Raji (cell line): ENCODE measurements around the gene SMARCA2.

Experiments
- POLR2A ChIP-seq: IDR thresholded peaks from 2 replicates; pipeline ENCODE4 v1.6.1; 2011; ENCODE audit warnings: low read depth, low read length, control low read depth; ENCODE audit not compliant: insufficient read depth

SMARCA2 gene

GRCh38 chr9:2086971-2087370, 71.8 kb downstream of the SMARCA2 start:
- no peak for TF ChIP-seq POLR2A

GRCh38 chr9:2087500-2088313, 72.6 kb downstream of the SMARCA2 start:
- TF ChIP-seq POLR2A = no peak

- no peak for TF ChIP-seq POLR2A
Measured at GRCh38 chr9:2093920-2094597, 78.9 kb downstream of the SMARCA2 start.

- TF ChIP-seq POLR2A = no peak
Measured at GRCh38 chr9:2096376-2096970, 81.3 kb downstream of the SMARCA2 start.

- TF ChIP-seq POLR2A = no peak
Measured at GRCh38 chr9:2106666-2107065, 91.5 kb downstream of the SMARCA2 start.

- TF ChIP-seq POLR2A = no peak
Measured at GRCh38 chr9:2107906-2108451, 92.8 kb downstream of the SMARCA2 start.

- TF ChIP-seq POLR2A = no peak
Measured at GRCh38 chr9:2109069-2109650, 94.0 kb downstream of the SMARCA2 start.

- TF ChIP-seq POLR2A = no peak
Measured at GRCh38 chr9:2110036-2110435, 94.9 kb downstream of the SMARCA2 start.

- TF ChIP-seq POLR2A = no peak
Measured at GRCh38 chr9:2116073-2116472, 100.9 kb downstream of the SMARCA2 start.

- no peak for TF ChIP-seq POLR2A
Measured at GRCh38 chr9:2117527-2117926, 102.4 kb downstream of the SMARCA2 start.

GRCh38 chr9:2119566-2119965, 104.4 kb downstream of the SMARCA2 start:
- TF ChIP-seq POLR2A = no peak

- no peak for TF ChIP-seq POLR2A
Measured at GRCh38 chr9:2120926-2121689, 106.0 kb downstream of the SMARCA2 start.

GRCh38 chr9:2122299-2122698, 107.2 kb downstream of the SMARCA2 start:
- no peak for TF ChIP-seq POLR2A

GRCh38 chr9:2125906-2126305, 110.8 kb downstream of the SMARCA2 start:
- TF ChIP-seq POLR2A = no peak
